HG03442 (cell line): ENCODE data around the gene KLHL8.

Source experiments
- ATAC-seq: cut with Tn5 transposase; IDR thresholded peaks from one replicate; pipeline ENCODE4 v1.9.1; 2021; ENCODE audit warnings: mild to moderate bottlenecking, moderate library complexity; ENCODE audit not compliant: unreplicated experiment

Gene KLHL8

GRCh38 chr4:87126056-87126455, 94.4 kb downstream of the KLHL8 start:
- no peak for ATAC-seq

- ATAC-seq = no peak
Measured at GRCh38 chr4:87122252-87122651, 98.2 kb downstream of the KLHL8 start.

GRCh38 chr4:87121341-87122065, 98.9 kb downstream of the KLHL8 start:
- no peak for ATAC-seq

- ATAC-seq = no peak
Measured at GRCh38 chr4:87120411-87121162, 99.8 kb downstream of the KLHL8 start.

- peak; percentile 46 for ATAC-seq
Measured at GRCh38 chr4:87120010-87120409, 100.4 kb downstream of the KLHL8 start.

GRCh38 chr4:87118826-87119225, 101.6 kb downstream of the KLHL8 start:
- ATAC-seq = no peak

GRCh38 chr4:87118421-87118820, 102.0 kb downstream of the KLHL8 start:
- no peak for ATAC-seq

- ATAC-seq = no peak
Measured at GRCh38 chr4:87117732-87118075, 102.7 kb downstream of the KLHL8 start.

GRCh38 chr4:87117051-87117731, 103.2 kb downstream of the KLHL8 start:
- ATAC-seq = no peak

GRCh38 chr4:87116231-87116630, 104.2 kb downstream of the KLHL8 start:
- ATAC-seq = no peak

GRCh38 chr4:87114245-87115062, 106.0 kb downstream of the KLHL8 start:
- no peak for ATAC-seq

GRCh38 chr4:87112063-87112462, 108.4 kb downstream of the KLHL8 start:
- no peak for ATAC-seq
